ENCODE measurements around the gene TMEM94. TPM values are rescaled to one million over a fixed set of nuclear protein-coding genes. Genes with fewer than 3 reads are reported as not detected.

The TMEM94 gene
- total and polyA plus RNA-seq, 2 of the 8 experiments (the other 6 are each of a cell fraction or from before 2014, with no cell fraction given) = 54.8 to 69.9 TPM

DNA sequence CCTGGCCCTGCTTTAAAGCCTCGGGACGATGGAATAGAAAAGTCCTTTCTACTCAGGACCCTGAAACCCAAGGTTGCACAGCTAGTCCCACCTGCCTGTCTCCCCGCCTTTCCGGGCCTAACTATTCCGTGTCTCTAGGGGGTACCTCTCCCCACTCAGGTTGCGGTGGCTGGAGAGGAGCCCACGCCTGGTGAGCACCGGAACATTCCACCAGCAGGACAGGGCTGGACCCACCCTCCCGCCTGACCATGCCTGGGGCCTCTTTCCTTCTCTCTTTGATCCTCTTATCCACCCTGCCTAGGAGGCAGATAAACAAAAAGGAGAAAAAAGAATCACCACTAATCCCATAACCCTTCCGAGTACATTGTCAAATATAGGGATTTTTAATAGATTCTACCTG, 79.9 kb downstream of the TMEM94 start (continued):
- TF ChIP-seq, protein P1, sequence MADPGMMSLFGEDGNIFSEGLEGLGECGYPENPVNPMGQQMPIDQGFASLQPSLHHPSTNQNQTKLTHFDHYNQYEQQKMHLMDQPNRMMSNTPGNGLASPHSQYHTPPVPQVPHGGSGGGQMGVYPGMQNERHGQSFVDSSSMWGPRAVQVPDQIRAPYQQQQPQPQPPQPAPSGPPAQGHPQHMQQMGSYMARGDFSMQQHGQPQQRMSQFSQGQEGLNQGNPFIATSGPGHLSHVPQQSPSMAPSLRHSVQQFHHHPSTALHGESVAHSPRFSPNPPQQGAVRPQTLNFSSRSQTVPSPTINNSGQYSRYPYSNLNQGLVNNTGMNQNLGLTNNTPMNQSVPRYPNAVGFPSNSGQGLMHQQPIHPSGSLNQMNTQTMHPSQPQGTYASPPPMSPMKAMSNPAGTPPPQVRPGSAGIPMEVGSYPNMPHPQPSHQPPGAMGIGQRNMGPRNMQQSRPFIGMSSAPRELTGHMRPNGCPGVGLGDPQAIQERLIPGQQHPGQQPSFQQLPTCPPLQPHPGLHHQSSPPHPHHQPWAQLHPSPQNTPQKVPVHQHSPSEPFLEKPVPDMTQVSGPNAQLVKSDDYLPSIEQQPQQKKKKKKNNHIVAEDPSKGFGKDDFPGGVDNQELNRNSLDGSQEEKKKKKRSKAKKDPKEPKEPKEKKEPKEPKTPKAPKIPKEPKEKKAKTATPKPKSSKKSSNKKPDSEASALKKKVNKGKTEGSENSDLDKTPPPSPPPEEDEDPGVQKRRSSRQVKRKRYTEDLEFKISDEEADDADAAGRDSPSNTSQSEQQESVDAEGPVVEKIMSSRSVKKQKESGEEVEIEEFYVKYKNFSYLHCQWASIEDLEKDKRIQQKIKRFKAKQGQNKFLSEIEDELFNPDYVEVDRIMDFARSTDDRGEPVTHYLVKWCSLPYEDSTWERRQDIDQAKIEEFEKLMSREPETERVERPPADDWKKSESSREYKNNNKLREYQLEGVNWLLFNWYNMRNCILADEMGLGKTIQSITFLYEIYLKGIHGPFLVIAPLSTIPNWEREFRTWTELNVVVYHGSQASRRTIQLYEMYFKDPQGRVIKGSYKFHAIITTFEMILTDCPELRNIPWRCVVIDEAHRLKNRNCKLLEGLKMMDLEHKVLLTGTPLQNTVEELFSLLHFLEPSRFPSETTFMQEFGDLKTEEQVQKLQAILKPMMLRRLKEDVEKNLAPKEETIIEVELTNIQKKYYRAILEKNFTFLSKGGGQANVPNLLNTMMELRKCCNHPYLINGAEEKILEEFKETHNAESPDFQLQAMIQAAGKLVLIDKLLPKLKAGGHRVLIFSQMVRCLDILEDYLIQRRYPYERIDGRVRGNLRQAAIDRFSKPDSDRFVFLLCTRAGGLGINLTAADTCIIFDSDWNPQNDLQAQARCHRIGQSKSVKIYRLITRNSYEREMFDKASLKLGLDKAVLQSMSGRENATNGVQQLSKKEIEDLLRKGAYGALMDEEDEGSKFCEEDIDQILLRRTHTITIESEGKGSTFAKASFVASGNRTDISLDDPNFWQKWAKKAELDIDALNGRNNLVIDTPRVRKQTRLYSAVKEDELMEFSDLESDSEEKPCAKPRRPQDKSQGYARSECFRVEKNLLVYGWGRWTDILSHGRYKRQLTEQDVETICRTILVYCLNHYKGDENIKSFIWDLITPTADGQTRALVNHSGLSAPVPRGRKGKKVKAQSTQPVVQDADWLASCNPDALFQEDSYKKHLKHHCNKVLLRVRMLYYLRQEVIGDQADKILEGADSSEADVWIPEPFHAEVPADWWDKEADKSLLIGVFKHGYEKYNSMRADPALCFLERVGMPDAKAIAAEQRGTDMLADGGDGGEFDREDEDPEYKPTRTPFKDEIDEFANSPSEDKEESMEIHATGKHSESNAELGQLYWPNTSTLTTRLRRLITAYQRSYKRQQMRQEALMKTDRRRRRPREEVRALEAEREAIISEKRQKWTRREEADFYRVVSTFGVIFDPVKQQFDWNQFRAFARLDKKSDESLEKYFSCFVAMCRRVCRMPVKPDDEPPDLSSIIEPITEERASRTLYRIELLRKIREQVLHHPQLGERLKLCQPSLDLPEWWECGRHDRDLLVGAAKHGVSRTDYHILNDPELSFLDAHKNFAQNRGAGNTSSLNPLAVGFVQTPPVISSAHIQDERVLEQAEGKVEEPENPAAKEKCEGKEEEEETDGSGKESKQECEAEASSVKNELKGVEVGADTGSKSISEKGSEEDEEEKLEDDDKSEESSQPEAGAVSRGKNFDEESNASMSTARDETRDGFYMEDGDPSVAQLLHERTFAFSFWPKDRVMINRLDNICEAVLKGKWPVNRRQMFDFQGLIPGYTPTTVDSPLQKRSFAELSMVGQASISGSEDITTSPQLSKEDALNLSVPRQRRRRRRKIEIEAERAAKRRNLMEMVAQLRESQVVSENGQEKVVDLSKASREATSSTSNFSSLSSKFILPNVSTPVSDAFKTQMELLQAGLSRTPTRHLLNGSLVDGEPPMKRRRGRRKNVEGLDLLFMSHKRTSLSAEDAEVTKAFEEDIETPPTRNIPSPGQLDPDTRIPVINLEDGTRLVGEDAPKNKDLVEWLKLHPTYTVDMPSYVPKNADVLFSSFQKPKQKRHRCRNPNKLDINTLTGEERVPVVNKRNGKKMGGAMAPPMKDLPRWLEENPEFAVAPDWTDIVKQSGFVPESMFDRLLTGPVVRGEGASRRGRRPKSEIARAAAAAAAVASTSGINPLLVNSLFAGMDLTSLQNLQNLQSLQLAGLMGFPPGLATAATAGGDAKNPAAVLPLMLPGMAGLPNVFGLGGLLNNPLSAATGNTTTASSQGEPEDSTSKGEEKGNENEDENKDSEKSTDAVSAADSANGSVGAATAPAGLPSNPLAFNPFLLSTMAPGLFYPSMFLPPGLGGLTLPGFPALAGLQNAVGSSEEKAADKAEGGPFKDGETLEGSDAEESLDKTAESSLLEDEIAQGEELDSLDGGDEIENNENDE (IDR thresholded peaks at IDR 0.05; ENCODE audit: insufficient replicate concordance, low read length) = no peak
- no peak for TF ChIP-seq JUN (IDR thresholded peaks at IDR 0.05; ENCODE audit: low read depth, low read length)
- TF ChIP-seq SAP30 (IDR thresholded peaks at IDR 0.05; ENCODE audit: insufficient read depth, insufficient replicate concordance, low read length) = no peak
- TF ChIP-seq POU5F1 (IDR thresholded peaks at IDR 0.05; ENCODE audit: low read depth, low read length) = no peak
- no peak for TF ChIP-seq HDAC6 (IDR thresholded peaks at IDR 0.05; ENCODE audit: low read depth, low read length)

Measured in H1 (cell line).